HG03354 (cell line): ENCODE results near the gene LSM8.
A peak's percentile ranks its signal among the peaks of the same experiment; 100 is the strongest.
"Not testable (repeated sequence)": the region's sequence is repeated elsewhere in the genome, so short reads cannot be mapped to it uniquely, and the experiment has no call there.

Experiments
- ATAC-seq: cut with Tn5 transposase; IDR thresholded peaks from one replicate; pipeline ENCODE4 v1.9.1; 2021; ENCODE audit warnings: mild to moderate bottlenecking; ENCODE audit not compliant: unreplicated experiment, poor library complexity, severe bottlenecking

Gene LSM8

DNA sequence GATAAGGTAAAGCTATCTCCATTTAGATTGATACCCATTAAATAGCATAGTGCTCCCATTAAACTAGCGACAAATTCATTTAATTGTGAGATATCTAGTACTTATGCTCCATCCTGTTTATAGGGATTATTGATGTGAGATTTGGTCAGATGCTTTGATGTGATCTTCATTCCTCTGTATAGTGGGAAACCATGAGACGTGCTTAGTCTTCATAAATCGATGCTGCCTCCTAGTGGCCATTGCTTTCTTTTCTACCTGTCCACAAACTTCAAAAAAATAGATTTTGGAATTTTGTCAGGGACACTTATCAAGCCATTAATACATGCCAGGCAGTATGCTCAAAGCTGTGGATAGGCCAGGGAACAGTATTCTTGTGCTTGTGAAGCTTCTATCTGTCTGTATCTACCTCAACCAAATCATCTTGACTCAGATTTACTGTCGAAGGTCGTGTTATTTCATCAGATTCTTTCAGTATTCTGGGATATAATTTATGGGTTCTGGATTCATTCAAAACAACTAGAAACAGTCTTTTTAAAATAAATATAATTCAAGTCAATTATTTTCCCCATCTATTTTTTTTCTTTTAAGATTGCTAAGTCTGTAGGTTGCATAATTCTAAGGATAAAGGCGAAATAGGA is 12.0 kb downstream of the LSM8 start:
- peak; percentile 88 for ATAC-seq

DNA sequence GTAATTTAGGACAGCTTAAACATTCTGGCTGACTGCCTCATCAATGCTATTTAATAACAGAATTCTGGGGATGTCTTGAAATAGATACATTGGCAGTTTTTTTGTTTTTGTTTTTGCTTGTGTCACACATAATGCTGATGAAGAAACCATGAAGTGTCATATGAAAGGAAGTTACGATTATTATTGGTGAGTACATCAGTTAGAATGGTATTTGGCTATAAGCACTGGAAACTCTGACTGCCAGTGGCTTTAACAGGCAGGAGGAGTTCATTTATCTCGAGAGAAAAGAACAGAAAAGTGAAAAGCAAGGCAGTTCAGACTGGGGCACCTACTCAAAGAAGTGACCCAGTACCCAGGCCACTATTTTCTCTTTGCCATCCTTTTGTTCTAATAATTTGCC is 18.1 kb downstream of the LSM8 start:
- ATAC-seq: no peak

DNA sequence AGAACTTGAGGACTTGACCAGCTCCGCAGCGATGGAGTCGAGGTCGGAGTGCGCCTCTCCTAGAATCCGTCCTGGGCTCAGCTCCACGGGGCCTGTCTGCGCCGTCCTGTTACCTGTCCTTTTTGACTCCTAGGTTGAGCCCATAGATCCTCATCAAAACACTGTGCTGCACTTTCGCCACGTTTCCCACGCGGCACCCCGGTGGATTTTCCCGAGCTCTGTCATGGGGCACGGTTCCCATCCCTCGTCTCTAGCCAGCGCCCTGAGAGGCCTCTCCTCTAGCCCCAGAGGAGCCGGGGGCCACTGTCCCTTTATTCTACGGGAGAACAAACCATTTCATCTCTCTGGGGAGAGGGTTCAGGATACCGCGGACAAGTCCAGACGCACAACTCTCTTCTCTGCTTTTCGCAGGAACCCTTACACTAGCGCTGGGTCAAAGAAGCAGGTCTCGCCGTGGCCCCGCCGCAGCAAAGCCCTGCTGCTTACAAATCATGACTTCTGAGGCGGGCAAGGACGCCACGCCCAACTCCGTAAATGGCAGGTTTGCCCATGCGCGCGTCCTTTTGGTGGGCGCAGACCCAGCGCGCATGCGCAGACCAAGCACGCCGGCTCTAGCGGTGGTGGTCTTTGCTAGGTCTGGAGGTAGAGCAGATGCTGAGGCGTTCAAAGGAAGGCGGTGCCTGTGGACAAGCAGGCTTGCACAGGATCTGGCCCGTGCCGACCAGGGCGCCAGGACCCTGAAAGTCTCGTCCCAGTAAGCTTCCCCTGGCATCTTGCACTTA is 30.3 kb downstream of the LSM8 start:
- ATAC-seq: peak; percentile 96

- peak; percentile 28 for ATAC-seq
Measured at GRCh38 chr7:118214833-118215182, 30.8 kb downstream of the LSM8 start.

DNA sequence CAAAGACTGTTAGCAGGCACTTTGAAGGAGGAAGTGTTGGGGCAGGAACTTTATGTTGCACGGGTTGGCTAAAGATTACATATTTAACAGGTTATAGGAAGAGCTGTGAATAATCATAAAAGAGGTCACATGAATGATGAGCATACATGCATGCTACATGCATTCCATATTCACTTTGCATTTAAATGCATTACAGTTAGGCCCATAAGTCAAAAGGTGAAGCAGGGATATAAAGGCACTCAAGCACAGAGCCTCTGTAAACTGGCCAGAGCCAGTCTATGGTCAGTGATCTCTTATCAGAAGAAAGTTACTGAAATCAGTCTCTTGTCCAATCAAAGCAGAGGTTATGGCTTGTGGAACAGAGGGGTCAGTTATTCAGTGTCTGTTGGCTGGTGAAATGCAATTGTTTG is 33.3 kb downstream of the LSM8 start:
- no peak for ATAC-seq

DNA sequence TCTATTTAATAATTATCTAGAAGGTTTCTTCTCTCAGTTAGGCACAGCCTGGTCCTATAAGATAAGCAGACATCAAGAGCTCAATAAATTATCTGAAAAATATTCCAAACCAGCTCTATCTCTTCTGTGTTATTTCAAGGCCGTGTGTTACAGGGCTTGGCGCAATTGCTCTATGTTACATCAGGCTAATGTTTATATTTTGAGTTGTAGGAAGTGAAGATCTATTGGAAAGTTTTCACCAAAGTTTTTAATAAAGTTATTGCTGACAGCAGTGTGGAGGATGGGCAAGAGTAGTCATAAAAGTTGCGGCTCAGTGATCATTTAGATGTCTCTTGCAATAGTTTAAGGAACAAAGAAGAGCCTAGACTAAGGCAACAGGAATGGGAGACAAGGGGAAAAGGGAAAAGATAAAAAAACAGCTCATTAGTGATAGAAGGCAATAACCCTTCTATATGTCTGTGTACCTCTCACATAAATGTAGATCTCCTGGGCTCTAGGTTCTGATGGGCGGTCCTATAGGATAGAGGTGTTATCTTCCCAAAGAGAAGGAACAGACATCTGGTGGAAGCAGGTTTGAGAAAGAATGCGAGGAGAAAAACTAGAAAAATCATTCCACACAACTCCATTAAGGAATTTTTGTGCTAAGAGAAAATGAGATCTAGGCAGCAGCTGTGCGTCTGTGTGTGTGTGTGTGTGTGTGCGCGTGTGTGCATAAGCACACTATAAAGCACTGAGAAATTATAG is 34.6 kb downstream of the LSM8 start:
- ATAC-seq: no peak

DNA sequence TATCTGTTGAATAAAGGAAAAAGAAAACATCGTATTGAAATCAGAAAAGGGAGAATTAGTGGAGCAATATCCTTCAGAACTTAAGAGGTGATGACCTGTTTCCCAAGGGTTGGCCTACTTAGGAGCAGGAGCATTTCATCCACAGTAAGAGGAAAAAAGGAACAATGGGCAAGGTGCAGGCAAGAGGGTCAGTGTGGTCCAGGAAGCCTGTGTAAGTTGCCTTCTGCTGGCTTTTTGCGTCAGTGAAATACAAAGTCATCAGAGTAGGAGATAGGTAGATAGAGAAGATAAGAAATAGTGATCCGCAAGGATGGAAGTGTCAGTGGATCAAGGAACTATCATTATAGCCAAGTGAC is 35.2 kb downstream of the LSM8 start:
- ATAC-seq: no peak

DNA sequence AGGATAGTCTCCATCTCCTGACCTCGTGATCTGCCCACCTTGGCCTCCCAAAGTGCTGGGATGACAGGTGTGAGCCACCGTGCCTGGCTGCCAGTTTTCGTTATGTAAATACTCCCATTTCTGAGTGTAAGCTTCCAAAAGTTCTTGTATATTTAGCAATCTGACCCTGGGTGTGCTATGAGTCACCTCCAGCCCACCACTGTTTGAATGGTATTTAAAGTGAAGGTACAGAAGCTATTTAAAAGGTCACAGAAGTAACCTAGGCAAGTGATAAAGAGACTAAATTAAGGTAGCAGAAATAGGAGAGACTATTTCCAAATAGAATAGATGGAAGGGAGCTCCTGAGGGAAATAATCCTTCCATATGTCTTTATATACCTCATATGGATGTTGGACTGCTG is 36.6 kb downstream of the LSM8 start:
- ATAC-seq: no peak

DNA sequence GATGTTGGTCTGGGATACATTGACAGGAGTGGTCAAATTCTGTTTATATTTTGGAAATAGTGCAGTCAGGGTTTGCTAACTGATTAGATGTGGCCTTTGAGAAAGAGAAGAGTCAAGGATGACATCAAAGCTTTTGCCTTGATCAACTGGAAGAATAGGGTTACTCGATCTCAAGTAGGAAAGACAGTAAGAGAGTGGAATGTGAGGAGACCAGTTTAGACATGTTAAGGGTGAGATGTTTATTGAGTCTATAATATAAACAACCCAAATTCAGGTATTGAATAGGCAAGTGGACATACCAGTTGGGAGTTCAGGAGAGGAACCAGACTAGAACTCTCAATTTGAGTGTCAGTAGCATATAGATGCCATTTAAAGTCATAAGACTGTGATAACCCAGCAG is 38.6 kb downstream of the LSM8 start:
- no peak for ATAC-seq

DNA sequence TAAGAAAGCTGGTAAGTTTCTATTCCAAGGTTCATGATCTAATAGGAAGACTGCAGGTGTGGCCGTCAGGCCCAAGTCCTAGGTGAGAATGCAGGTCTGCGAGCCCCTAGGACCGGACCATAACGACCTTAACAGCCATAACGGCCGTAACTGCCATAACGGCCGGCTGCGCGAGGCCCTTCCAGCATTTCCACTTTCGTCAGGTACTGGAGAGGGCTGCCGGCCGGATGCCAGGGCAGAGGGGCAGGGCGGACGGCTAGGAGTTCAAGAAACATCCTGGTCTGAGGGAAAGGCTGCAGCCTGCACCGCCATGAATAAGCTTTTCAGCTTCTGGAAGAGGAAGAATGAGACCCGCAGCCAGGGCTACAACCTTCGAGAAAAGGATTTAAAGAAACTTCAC is 40.6 kb downstream of the LSM8 start, which contains the start of gene ANKRD7:
TSS of gene ANKRD7 (plus strand) at position 184 of the 400 bp plus-strand sequence. CDS start at position 311, 127 bp downstream.
- ATAC-seq: no peak

- ATAC-seq: no peak
Measured at GRCh38 chr7:118232837-118233236, 48.9 kb downstream of the LSM8 start.

- no peak for ATAC-seq
Measured at GRCh38 chr7:118233799-118234198, 49.8 kb downstream of the LSM8 start.

GRCh38 chr7:118239014-118239413 is 55.0 kb downstream of the LSM8 start:
- no peak for ATAC-seq

DNA sequence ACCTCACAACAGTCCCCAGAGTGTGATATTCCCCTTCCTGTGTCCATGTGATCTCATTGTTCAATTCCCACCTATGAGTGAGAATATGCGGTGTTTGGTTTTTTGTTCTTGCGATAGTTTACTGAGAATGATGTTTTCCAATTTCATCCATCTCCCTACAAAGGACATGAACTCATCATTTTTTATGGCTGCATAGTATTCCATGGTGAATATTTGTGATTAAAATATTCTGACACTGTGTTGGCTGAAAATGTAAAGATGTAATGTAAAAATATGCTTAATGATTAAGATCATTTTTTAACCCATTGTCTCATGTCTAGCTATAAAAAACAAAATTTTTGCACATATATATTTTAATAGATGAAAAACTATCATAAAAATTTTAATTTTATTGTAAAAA is 56.4 kb downstream of the LSM8 start:
- not testable (repeated sequence) for ATAC-seq
